Measurements from ENCODE around the gene RHOT2.
"Not testable (repeated sequence)": the region's sequence is repeated elsewhere in the genome, so short reads cannot be mapped to it uniquely, and the experiment has no call there.

The RHOT2 gene

DNA sequence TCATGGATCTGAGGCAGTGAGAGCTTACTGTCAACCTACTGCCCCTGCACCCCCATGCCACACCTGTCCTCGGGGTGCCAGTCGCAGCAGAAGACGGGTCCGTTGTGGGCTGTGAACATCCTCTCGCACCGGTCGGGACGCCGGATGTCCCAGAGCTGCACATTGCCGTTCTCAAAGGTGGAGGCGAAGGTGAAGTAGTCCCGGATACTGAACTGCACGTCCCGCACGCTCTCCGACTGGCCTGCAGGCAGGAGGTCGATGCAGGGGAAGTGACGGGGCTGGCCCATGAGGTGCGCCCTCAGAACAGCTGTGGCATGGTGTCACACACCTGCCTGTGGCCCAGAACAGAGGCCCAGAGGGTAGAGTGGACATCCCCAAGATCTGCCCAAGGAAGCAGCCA is 19.6 kb downstream of the RHOT2 start:
- Histone ChIP-seq H3K9me3 (ENCODE audit: control insufficient read depth, insufficient read depth, low read length) (no peaks in the 10 kb centered on the region), H3K4me1 (ENCODE audit: control insufficient read depth, insufficient read depth, low read length) (peaks cover 9% of the 10 kb centered on the region), H3K27me3 (ENCODE audit: control insufficient read depth, insufficient read depth, low read length) (peaks cover 14% of the 10 kb centered on the region), H3K9ac (ENCODE audit: low read depth, low read length) (no peak overlapping the region), H3K4me3 (ENCODE audit: low read depth, low read length) (no peak overlapping the region), H3K27ac (ENCODE audit: low read depth, low read length) (no peak overlapping the region), H3K36me3 (ENCODE audit: control insufficient read depth, insufficient read depth, low read length) (peaks cover 36% of the 10 kb centered on the region)

DNA sequence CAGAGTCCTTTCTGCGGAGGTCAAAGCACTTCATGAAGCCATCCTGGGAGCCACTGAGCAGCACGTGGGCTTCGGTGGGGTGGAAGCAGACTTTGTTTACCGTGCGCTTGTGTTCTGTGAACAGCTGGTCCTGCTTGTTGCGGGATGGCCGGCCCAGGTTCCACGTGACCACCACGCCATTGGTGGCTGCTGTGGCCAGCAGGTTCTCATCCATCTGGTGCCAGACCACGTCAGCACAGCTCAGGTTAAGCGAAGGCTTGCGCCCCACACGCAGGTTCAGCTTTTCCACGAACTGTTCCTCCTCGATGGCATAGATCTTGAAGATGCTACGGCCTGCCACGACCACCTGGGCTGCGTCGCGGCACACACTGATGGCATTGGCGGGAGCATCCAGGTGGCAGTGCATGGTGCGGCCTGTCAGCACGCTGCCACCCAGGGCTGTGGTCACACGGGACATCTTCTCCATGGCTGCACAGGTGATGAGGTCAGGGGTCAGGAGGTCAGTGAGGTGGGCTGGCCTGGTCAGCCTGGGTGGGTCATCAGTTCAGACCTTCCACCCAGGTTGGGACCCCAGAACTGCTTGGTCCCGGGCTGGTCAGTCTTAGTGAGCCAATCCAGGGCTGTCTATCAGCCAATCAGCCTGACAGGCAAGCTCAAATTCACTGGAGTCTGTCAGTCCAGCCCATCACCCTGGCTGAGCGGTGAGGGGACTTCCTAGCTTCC is 21.4 kb downstream of the RHOT2 start:
- Histone ChIP-seq H3K9me3 (ENCODE audit: control insufficient read depth, insufficient read depth, low read length) (no peaks in the 10 kb centered on the region), H3K4me1 (ENCODE audit: control insufficient read depth, insufficient read depth, low read length) (peaks cover 4% of the 10 kb centered on the region; the same call in 1 of the 2 replicates), H3K27ac (ENCODE audit: low read depth, low read length) (peak overlapping the region; percentile 82), H3K4me3 (ENCODE audit: low read depth, low read length) (peak overlapping the region; percentile 93), H3K27me3 (ENCODE audit: control insufficient read depth, insufficient read depth, low read length) (peaks cover 29% of the 10 kb centered on the region), H3K36me3 (ENCODE audit: control insufficient read depth, insufficient read depth, low read length) (peaks cover 26% of the 10 kb centered on the region), H3K9ac (ENCODE audit: low read depth, low read length) (peak overlapping the region; percentile 79; the same call in 1 of the 2 replicates)

DNA sequence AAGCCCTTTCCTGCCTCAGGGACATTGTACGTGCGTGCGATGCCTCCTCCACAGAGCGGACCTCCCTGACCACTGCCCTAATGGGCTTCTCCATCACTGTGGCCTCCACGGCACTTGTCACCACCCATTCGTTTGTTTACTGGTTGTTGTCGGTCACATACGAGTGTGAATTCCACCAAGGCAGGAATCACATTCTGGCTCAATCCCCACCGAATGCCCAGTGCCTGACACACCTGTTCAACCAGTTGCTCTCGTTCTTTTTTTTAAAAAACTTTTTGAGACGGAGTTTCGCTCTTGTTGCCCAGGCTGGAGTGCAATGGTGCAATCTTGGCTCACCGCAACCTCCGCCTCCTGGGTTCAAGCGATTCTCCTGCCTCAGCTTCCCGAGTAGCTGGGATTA is 23.3 kb downstream of the RHOT2 start:
- H3K4me1 ChIP-seq (ENCODE audit: control insufficient read depth, insufficient read depth, low read length); H3K27ac ChIP-seq (ENCODE audit: low read depth, low read length); H3K9me3 ChIP-seq (ENCODE audit: control insufficient read depth, insufficient read depth, low read length); H3K9ac ChIP-seq (ENCODE audit: low read depth, low read length); H3K4me3 ChIP-seq (ENCODE audit: low read depth, low read length): not testable (repeated sequence)
- peaks cover 46% of the 10 kb centered on the region for H3K27me3 ChIP-seq (ENCODE audit: control insufficient read depth, insufficient read depth, low read length)
- H3K36me3 ChIP-seq (ENCODE audit: control insufficient read depth, insufficient read depth, low read length): peaks cover 18% of the 10 kb centered on the region

DNA sequence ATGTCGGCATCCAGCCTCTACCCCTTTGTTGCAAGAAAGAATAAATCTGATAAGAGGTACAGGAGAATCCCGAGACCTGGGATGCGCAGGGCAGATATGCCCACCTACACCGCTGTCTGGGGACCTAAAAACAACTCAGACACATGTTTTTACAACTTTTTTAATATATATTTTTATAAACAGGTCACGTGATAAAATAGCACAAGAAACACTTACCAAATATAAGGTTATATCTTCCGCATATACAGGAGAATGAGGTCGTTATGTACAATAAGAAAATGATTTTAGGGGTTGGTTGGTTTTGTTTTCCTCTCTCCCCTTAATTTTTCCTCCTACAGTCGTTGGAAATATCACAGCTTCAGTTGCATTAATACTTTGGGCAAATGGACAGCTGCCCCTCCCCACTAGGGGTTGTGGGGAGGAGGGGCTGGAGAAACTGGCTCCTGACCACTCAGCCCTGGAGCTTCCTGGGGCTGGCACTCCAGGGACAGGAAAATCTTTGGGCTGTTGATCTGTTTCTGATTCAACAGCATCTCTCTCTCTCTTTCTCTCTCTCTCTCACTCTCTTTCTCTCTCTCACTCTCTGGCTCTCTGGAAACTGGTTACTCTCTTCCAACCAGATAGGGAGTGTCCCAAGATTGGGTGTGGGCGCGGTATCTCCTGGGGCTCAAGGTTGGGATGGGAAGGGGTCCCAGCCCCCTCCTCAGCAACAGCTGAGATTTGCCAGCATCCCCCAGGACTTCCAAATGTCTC is 24.6 kb downstream of the RHOT2 start:
- no peak overlapping the region for H3K27ac ChIP-seq (ENCODE audit: low read depth, low read length)
- peaks cover 4% of the 10 kb centered on the region; the same call in 1 of the 2 replicates for H3K4me1 ChIP-seq (ENCODE audit: control insufficient read depth, insufficient read depth, low read length)

DNA sequence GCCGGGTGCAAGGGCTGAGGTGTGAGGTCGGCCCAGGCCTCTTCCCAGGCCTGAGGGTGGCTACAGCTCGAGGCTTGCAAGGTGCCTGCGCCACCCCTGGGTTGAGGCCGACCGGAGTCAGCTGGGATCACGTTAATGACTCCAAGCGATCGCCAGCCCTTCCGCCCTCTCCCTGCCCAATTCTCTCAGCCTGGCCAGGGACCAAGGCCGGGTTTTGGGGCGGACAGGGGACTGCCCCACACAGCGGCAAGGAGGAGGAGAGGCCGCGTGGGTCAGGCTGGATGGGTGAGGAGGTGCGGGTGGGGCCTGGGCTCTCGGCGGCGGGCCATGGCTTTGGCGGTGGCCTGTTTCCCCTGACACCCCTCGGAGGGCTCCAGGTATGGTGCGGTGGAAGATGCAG is 25.4 kb downstream of the RHOT2 start:
- Histone ChIP-seq H3K4me3 (ENCODE audit: low read depth, low read length) (peak overlapping the region; percentile 69; the same call in 1 of the 2 replicates), H3K9ac (ENCODE audit: low read depth, low read length) (no peak overlapping the region), H3K36me3 (ENCODE audit: control insufficient read depth, insufficient read depth, low read length) (no peaks in the 10 kb centered on the region), H3K9me3 (ENCODE audit: control insufficient read depth, insufficient read depth, low read length) (no peaks in the 10 kb centered on the region), H3K27me3 (ENCODE audit: control insufficient read depth, insufficient read depth, low read length) (peaks cover 51% of the 10 kb centered on the region), H3K4me1 (ENCODE audit: control insufficient read depth, insufficient read depth, low read length) (peaks cover 4% of the 10 kb centered on the region; the same call in 1 of the 2 replicates), H3K27ac (ENCODE audit: low read depth, low read length) (no peak overlapping the region)

More for the DNA sequence above, 24.6 kb downstream of the RHOT2 start:
- no peaks in the 10 kb centered on the region for H3K9me3 ChIP-seq (ENCODE audit: control insufficient read depth, insufficient read depth, low read length)
- H3K9ac ChIP-seq (ENCODE audit: low read depth, low read length): no peak overlapping the region
- peaks cover 48% of the 10 kb centered on the region for H3K27me3 ChIP-seq (ENCODE audit: control insufficient read depth, insufficient read depth, low read length)
- no peak overlapping the region for H3K4me3 ChIP-seq (ENCODE audit: low read depth, low read length)
- H3K36me3 ChIP-seq (ENCODE audit: control insufficient read depth, insufficient read depth, low read length): peaks cover 6% of the 10 kb centered on the region; the same call in 1 of the 2 replicates

DNA sequence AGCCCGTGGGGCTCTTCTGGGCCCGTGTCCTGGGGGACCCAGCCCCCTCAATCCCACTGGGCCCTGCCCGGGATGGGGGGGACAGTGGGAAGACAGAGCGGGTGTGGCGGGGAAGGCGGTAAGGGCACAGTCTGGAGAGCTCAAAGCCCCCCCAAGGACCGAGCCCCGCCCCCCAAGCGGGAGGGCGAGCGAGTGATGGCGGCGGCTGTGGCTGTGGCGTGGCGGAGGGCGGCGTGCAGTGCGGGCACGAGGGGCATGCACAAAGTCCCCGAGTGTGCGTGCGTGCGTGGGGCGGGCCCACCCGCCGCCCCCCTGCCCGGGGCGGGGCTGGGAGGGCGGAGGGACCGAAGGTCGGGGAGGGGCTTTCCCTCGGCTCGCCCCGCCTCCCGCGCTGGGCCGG is 25.8 kb downstream of the RHOT2 start:
- Histone ChIP-seq H3K27me3 (ENCODE audit: control insufficient read depth, insufficient read depth, low read length) (peaks cover 53% of the 10 kb centered on the region), H3K9me3 (ENCODE audit: control insufficient read depth, insufficient read depth, low read length) (no peaks in the 10 kb centered on the region), H3K36me3 (ENCODE audit: control insufficient read depth, insufficient read depth, low read length) (no peaks in the 10 kb centered on the region), H3K27ac (ENCODE audit: low read depth, low read length) (no peak overlapping the region), H3K4me1 (ENCODE audit: control insufficient read depth, insufficient read depth, low read length) (peaks cover 4% of the 10 kb centered on the region; the same call in 1 of the 2 replicates), H3K4me3 (ENCODE audit: low read depth, low read length) (peak overlapping the region; percentile 69; the same call in 1 of the 2 replicates), H3K9ac (ENCODE audit: low read depth, low read length) (no peak overlapping the region)

DNA sequence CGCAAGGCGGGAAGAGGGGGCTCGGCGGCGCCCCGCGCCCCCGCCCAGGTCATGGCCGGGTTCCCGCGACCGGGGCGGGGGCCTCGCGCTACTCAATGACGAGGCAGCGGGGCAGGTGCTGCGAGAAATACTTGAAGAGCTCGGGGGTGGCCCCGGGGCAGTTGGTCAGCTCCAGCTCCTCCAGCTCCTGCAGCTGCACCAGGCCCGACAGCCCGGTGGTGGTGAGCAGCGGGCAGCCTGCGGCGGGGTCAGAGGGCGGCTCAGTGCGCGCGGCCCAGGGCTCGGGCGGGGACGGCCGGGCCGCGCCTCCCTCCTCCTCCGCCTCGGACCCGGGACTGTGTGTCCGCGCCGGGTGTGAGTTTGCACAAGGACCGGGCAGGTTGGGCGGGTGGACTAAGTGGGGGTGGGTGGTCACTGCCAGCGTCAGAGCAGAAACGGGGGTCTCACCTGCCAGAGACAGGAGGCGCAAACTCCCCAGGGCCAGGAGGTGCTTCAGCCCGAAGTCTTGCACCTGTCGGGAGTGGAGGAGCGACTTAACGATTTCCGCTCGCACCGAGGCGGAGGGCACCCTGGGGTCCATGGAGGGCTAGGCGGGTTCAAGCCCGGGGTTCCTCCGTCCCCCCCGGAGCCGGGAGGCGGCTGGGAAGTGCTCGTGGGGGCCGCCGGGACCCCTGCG is 26.4 kb downstream of the RHOT2 start:
- Histone ChIP-seq H3K36me3 (ENCODE audit: control insufficient read depth, insufficient read depth, low read length) (no peaks in the 10 kb centered on the region), H3K9me3 (ENCODE audit: control insufficient read depth, insufficient read depth, low read length) (no peaks in the 10 kb centered on the region), H3K27ac (ENCODE audit: low read depth, low read length) (no peak overlapping the region), H3K4me1 (ENCODE audit: control insufficient read depth, insufficient read depth, low read length) (peaks cover 4% of the 10 kb centered on the region; the same call in 1 of the 2 replicates), H3K9ac (ENCODE audit: low read depth, low read length) (no peak overlapping the region), H3K4me3 (ENCODE audit: low read depth, low read length) (peak overlapping the region; percentile 69), H3K27me3 (ENCODE audit: control insufficient read depth, insufficient read depth, low read length) (peaks cover 59% of the 10 kb centered on the region)

DNA sequence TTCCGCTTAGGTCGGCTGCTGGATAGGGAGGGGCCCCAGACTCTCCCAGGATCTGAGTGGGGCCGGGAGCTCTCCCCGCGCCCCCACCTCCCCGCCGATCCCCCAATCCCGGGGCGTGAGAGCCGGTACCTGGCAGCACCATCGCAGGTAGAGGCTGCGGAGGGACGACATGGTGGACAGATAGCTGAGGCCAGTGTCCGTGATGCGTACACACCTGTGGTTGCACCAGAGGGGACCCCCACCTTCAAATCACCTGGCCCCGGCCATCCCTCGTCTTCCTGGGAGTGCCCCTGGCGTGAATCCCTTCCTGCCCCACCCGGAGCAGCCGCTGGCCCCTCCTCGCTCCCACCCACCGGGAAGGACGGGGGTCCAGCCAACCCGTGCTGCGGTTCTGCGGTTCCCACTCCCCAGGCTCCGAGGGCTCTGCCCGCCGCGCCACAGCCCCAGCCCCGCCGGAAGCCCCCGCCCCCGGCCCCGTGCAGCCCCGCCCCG is 27.0 kb downstream of the RHOT2 start:
- Histone ChIP-seq H3K27me3 (ENCODE audit: control insufficient read depth, insufficient read depth, low read length) (peaks cover 64% of the 10 kb centered on the region), H3K4me3 (ENCODE audit: low read depth, low read length) (peak overlapping the region; percentile 69), H3K4me1 (ENCODE audit: control insufficient read depth, insufficient read depth, low read length) (no peaks in the 10 kb centered on the region), H3K36me3 (ENCODE audit: control insufficient read depth, insufficient read depth, low read length) (no peaks in the 10 kb centered on the region), H3K9ac (ENCODE audit: low read depth, low read length) (no peak overlapping the region), H3K27ac (ENCODE audit: low read depth, low read length) (no peak overlapping the region), H3K9me3 (ENCODE audit: control insufficient read depth, insufficient read depth, low read length) (no peaks in the 10 kb centered on the region)

DNA sequence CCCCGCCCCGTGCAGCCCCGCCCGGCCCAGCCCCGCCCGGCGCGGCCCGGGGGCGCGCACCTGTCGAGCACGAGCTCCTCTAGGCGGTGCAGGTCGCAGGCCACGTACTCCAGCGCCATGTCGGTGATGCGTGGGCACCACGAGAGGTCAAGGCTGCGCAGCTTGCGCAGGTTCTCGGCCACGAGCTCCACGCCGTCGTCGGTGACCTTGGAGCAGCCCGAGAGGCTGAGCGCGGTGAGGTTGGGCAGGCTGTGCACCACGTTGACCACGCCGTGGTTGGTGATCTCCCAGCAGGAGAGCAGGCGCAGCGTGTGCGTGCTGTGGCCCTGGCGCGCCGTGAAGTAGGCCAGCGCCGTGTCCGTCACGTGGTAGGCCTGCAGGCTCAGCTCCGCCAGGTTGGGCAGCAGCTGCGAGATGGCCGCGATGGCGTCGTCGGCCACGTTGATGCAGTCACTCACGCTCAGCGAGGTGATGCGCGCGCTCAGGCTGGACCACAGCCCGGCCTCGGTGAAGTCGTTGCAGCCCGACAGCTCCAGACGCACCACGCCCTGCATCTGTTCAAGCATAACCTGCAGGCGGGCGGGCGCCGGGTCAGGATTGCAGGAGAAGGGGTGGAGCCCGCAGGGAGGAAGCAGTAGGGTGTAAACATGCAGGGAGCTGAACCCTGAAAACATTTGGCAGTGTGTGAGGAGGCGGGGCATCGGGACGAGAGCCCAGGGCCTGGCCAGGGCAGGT is 27.6 kb downstream of the RHOT2 start:
- Histone ChIP-seq H3K9ac (ENCODE audit: low read depth, low read length) (peak overlapping the region; percentile 45; the same call in 1 of the 2 replicates), H3K27me3 (ENCODE audit: control insufficient read depth, insufficient read depth, low read length) (peaks cover 71% of the 10 kb centered on the region), H3K27ac (ENCODE audit: low read depth, low read length) (no peak overlapping the region), H3K36me3 (ENCODE audit: control insufficient read depth, insufficient read depth, low read length) (no peaks in the 10 kb centered on the region), H3K4me1 (ENCODE audit: control insufficient read depth, insufficient read depth, low read length) (no peaks in the 10 kb centered on the region), H3K4me3 (ENCODE audit: low read depth, low read length) (peak overlapping the region; percentile 74), H3K9me3 (ENCODE audit: control insufficient read depth, insufficient read depth, low read length) (no peaks in the 10 kb centered on the region)

DNA sequence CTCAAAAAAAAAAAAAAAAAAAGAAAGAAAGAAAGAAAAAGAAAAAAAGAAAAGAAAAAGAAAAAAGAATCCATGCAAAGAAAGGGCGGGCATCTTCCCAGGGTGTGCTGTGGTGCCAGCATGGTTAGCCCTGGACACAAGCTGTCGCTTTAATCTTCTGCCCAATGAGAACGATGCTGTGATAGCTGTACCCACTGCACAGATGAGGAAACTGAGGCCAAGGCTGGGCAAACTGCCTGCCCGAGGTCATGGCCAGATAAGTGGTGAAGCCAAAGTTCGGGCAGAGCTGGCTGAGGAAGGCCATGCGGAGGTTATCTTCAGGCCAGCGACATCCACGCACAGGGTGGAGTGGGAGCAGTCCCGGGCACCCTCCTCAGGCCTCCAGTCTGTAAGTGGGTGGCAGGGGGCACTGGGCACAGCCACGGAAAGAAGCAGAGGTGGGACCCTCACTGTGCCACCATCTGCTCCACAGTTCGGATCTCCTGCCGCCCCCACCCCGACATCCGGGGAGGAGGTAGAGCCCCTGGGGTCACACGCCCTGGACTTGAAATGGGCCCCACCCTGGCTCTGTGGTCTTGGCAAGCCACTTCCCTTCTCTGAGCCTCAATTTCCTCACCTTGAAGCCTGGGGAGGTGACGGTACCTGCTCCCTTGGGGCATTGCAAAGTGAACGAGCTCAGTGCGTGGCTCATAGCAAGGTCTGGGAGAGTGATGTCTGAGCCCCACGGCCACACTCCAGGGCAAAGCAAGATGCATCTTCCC is 31.2 kb downstream of the RHOT2 start:
- Histone ChIP-seq H3K27ac (ENCODE audit: low read depth, low read length) (no peak overlapping the region), H3K9ac (ENCODE audit: low read depth, low read length) (no peak overlapping the region), H3K9me3 (ENCODE audit: control insufficient read depth, insufficient read depth, low read length) (no peaks in the 10 kb centered on the region), H3K27me3 (ENCODE audit: control insufficient read depth, insufficient read depth, low read length) (peaks cover 80% of the 10 kb centered on the region), H3K36me3 (ENCODE audit: control insufficient read depth, insufficient read depth, low read length) (no peaks in the 10 kb centered on the region), H3K4me1 (ENCODE audit: control insufficient read depth, insufficient read depth, low read length) (no peaks in the 10 kb centered on the region), H3K4me3 (ENCODE audit: low read depth, low read length) (no peak overlapping the region)

Measured in HUES48 (cell line).